RWPE2 (cell line): Measurements from ENCODE around the gene VOPP1.
"Not testable (repeated sequence)": the region's sequence is repeated elsewhere in the genome, so short reads cannot be mapped to it uniquely, and the experiment has no call there.

Source experiments
- ATAC-seq: fragments of 200-7000 bp; cut with Tn5 transposase; 3 replicates; pipeline ENCODE4 v1.9.1; 2021; ENCODE audit warnings: low read depth
- DNase-seq: peaks from one replicate; pipeline ENCODE4 v3.0.0-alpha.2; 2020; ENCODE audit warnings: low spot score
- H3K27ac ChIP-seq: fragments of 450-650 bp; 2 replicates; pipeline ENCODE4 v1.5.1; 2017; ENCODE audit warnings: mild to moderate bottlenecking; ENCODE audit not compliant: poor library complexity, severe bottlenecking
- H3K27me3 ChIP-seq: fragments of 250-450 bp; sonication (Bioruptor Pico); 2 replicates; pipeline ENCODE4 v1.5.1; 2021; ENCODE audit warnings: mild to moderate bottlenecking, moderate library complexity; ENCODE audit not compliant: insufficient read depth, poor library complexity, severe bottlenecking
- H3K36me3 ChIP-seq: fragments of 250-450 bp; sonication (Bioruptor Pico); 2 replicates; pipeline ENCODE4 v1.5.1; 2020; ENCODE audit warnings: low read depth, mild to moderate bottlenecking, moderate library complexity
- H3K4me1 ChIP-seq: fragments of 250-450 bp; sonication (Bioruptor Pico); 2 replicates; pipeline ENCODE4 v1.5.1; 2021; ENCODE audit warnings: mild to moderate bottlenecking, moderate library complexity; ENCODE audit not compliant: insufficient read depth, poor library complexity, severe bottlenecking
- H3K4me3 ChIP-seq: fragments of 250-450 bp; sonication (Bioruptor Pico); 2 replicates; pipeline ENCODE4 v1.5.1; 2021; ENCODE audit warnings: mild to moderate bottlenecking, moderate library complexity; ENCODE audit not compliant: severe bottlenecking
- H3K9me3 ChIP-seq: fragments of 250-450 bp; sonication (Bioruptor Pico); 2 replicates; pipeline ENCODE4 v1.5.1; 2021; ENCODE audit warnings: mild to moderate bottlenecking, moderate library complexity; ENCODE audit not compliant: severe bottlenecking
- CTCF ChIP-seq: fragments of 450-650 bp; IDR thresholded peaks from one replicate; pipeline ENCODE4 v1.5.1; 2017; ENCODE audit warnings: mild to moderate bottlenecking, moderate library complexity; ENCODE audit not compliant: poor library complexity, severe bottlenecking

VOPP1 gene

GRCh38 chr7:55588976-55589604, 16.8 kb upstream of the VOPP1 start:
- Histone ChIP-seq H3K36me3 (no peaks in the 10 kb centered on the region), H3K9me3 (no peaks in the 10 kb centered on the region), H3K27ac (no peak overlapping the region), H3K4me3 (no peak overlapping the region), H3K27me3 (no peaks in the 10 kb centered on the region), H3K4me1 (no peaks in the 10 kb centered on the region)
- no peak for TF ChIP-seq CTCF
- DNase-seq (no peak), ATAC-seq (no peak)

- Histone ChIP-seq H3K27ac (no peak overlapping the region), H3K9me3 (no peaks in the 10 kb centered on the region), H3K4me3 (no peak overlapping the region), H3K36me3 (no peaks in the 10 kb centered on the region), H3K27me3 (no peaks in the 10 kb centered on the region), H3K4me1 (peaks cover 8% of the 10 kb centered on the region)
- DNase-seq, result no peak
- TF ChIP-seq CTCF, result no peak
- no peak for ATAC-seq
Observed at GRCh38 chr7:55588379-55588699, 16.0 kb upstream of the VOPP1 start.

- peaks cover 9% of the 10 kb centered on the region for H3K4me1 ChIP-seq
- no peak overlapping the region for H3K27ac ChIP-seq
- H3K36me3 ChIP-seq, result no peaks in the 10 kb centered on the region
- H3K27me3 ChIP-seq, result no peaks in the 10 kb centered on the region
- no peak overlapping the region for H3K4me3 ChIP-seq
- H3K9me3 ChIP-seq, result no peaks in the 10 kb centered on the region
- no peak for TF ChIP-seq CTCF
- DNase-seq, result no peak
- no peak for ATAC-seq
Observed at GRCh38 chr7:55587687-55588378, 15.5 kb upstream of the VOPP1 start.

- H3K36me3 ChIP-seq, H3K27me3 ChIP-seq, H3K9me3 ChIP-seq, DNase-seq, H3K4me3 ChIP-seq, H3K4me1 ChIP-seq, ATAC-seq, H3K27ac ChIP-seq: not testable (repeated sequence)
Observed at GRCh38 chr7:55582656-55583055, 10.4 kb upstream of the VOPP1 start.

- H3K27me3 ChIP-seq, result no peaks in the 10 kb centered on the region
- H3K4me1 ChIP-seq, result peaks cover 21% of the 10 kb centered on the region
- H3K4me3 ChIP-seq, result no peak overlapping the region
- H3K36me3 ChIP-seq, result no peaks in the 10 kb centered on the region
- H3K9me3 ChIP-seq, result no peaks in the 10 kb centered on the region
- no peak for ATAC-seq
- DNase-seq, result no peak
- H3K27ac ChIP-seq, result no peak overlapping the region
- no peak for TF ChIP-seq CTCF
Observed at GRCh38 chr7:55576753-55577152, 4.5 kb upstream of the VOPP1 start.
